ENCODE results near the gene ZNF565. TPM values are rescaled to one million over a fixed set of nuclear protein-coding genes. Genes with fewer than 3 reads are reported as not detected.

ZNF565 gene
- total RNA-seq, 1 experiment from 2014 or later = 3.2 TPM

DNA sequence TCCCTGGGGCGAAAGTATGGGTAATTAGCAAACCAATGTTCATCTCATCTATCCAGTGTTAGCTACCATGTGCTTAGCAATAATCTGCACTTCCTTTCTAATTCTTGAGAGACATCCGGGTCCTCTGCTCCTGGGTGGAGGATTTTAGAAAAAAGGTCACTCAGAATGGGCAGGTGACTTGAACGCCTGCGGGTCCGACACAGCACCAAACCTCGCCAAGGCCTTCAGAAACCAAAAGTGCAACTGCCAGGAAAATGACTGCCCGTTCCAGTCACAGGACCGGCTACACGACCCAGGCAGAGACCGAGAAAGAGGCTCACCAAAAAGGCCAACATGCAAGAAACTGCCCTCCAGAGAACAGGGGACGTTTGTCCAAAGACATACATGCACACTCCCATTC lies 40.4 kb upstream of the ZNF565 start (continued):
- TF ChIP-seq EZH2phosphoT487 (IDR thresholded peaks at IDR 0.05; ENCODE audit: borderline replicate concordance) = no peak

DNA sequence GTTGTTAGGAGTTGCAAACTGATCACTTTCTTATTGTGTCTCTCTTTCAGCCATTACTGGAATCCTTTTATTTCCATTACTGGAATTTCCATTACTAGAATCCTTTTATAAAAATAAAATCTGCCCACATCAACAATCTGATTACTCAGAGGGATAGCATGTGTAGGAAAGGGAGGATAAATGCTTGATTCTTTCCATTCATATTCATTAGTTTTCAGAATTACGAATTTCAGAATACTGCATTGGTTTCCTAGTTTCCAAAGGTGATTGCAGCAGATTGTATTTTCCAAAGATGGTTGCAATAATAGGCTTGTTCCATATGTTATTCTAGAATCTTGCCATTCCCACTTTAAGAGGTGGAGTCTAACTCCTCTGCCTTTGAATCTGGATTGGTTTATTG lies 37.6 kb upstream of the ZNF565 start:
- Histone ChIP-seq H3K9ac (ENCODE audit: low read length) (no peak overlapping the region), H3K36me3 (ENCODE audit: control insufficient read depth in 1 of 2, insufficient read depth in 2 of 2, low read length in 2 of 2) (no peaks in the 10 kb centered on the region), H3K9me3 (ENCODE audit: control insufficient read depth in 1 of 2, insufficient read depth in 1 of 2, low read depth in 1 of 2, low read length in 2 of 2) (no peaks in the 10 kb centered on the region), H3K9me2 (ENCODE audit: insufficient read depth) (no peaks in the 10 kb centered on the region), H3K27ac (ENCODE audit: low read depth, low read length) (no peak overlapping the region), H3K27me3 (ENCODE audit: insufficient read depth, low read length) (no peaks in the 10 kb centered on the region), H3K4me2 (ENCODE audit: low read length) (no peak overlapping the region), H3K4me3 (replicated peaks in 1 of 2; ENCODE audit: low read depth in 1 of 2, low read length in 2 of 2) (no peak overlapping the region), H3K4me1 (ENCODE audit: control insufficient read depth in 1 of 2, insufficient read depth in 2 of 2, low read length in 2 of 2) (no peaks in the 10 kb centered on the region), H2AFZ (ENCODE audit: low read depth, low read length, poor library complexity, severe bottlenecking) (no peak overlapping the region), H4K20me1 (ENCODE audit: insufficient read depth) (no peaks in the 10 kb centered on the region), H3K79me2 (ENCODE audit: insufficient read depth, low read length) (no peaks in the 10 kb centered on the region)
- no peak for DNase-seq (ENCODE audit: low read depth, low spot score)
- ChIA-PET CTCF (no interaction called here), POLR2A (no interaction called here), RAD21 (ENCODE audit: low non-redundant PET in 1 of 2, low total read pairs in 2 of 2, uncharacterized antibody in 2 of 2, unreplicated experiment in 2 of 2) (no interaction called here)
- TF ChIP-seq SIN3A (IDR thresholded peaks at IDR 0.05; ENCODE audit: low read depth) (no peak), FOSL1 (IDR thresholded peaks at IDR 0.05; ENCODE audit: low read depth) (no peak), CEBPB (IDR thresholded peaks at IDR 0.05; ENCODE audit: low read depth) (no peak), SRF (IDR thresholded peaks at IDR 0.05; ENCODE audit: low read depth) (no peak), EGR1 (IDR thresholded peaks at IDR 0.05; ENCODE audit: low read depth) (no peak), POLR2AphosphoS5 (IDR thresholded peaks at IDR 0.05; ENCODE audit: low read depth, low read length) (no peak), CBX3 (IDR thresholded peaks at IDR 0.05; ENCODE audit: low read depth) (no peak), ZFX (IDR thresholded peaks at IDR 0.05) (no peak), EZH2phosphoT487 (IDR thresholded peaks at IDR 0.05; ENCODE audit: borderline replicate concordance) (no peak), ELF1 (IDR thresholded peaks at IDR 0.05; ENCODE audit: borderline replicate concordance, low read depth) (no peak), JUND (IDR thresholded peaks at IDR 0.05) (no peak)
- TF ChIP-seq, protein P1, sequence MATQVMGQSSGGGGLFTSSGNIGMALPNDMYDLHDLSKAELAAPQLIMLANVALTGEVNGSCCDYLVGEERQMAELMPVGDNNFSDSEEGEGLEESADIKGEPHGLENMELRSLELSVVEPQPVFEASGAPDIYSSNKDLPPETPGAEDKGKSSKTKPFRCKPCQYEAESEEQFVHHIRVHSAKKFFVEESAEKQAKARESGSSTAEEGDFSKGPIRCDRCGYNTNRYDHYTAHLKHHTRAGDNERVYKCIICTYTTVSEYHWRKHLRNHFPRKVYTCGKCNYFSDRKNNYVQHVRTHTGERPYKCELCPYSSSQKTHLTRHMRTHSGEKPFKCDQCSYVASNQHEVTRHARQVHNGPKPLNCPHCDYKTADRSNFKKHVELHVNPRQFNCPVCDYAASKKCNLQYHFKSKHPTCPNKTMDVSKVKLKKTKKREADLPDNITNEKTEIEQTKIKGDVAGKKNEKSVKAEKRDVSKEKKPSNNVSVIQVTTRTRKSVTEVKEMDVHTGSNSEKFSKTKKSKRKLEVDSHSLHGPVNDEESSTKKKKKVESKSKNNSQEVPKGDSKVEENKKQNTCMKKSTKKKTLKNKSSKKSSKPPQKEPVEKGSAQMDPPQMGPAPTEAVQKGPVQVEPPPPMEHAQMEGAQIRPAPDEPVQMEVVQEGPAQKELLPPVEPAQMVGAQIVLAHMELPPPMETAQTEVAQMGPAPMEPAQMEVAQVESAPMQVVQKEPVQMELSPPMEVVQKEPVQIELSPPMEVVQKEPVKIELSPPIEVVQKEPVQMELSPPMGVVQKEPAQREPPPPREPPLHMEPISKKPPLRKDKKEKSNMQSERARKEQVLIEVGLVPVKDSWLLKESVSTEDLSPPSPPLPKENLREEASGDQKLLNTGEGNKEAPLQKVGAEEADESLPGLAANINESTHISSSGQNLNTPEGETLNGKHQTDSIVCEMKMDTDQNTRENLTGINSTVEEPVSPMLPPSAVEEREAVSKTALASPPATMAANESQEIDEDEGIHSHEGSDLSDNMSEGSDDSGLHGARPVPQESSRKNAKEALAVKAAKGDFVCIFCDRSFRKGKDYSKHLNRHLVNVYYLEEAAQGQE (IDR thresholded peaks at IDR 0.05; ENCODE audit: low read depth) = no peak
- TF ChIP-seq, protein P2, sequence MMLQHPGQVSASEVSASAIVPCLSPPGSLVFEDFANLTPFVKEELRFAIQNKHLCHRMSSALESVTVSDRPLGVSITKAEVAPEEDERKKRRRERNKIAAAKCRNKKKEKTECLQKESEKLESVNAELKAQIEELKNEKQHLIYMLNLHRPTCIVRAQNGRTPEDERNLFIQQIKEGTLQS (IDR thresholded peaks at IDR 0.05) = no peak
- TF ChIP-seq, protein P3, sequence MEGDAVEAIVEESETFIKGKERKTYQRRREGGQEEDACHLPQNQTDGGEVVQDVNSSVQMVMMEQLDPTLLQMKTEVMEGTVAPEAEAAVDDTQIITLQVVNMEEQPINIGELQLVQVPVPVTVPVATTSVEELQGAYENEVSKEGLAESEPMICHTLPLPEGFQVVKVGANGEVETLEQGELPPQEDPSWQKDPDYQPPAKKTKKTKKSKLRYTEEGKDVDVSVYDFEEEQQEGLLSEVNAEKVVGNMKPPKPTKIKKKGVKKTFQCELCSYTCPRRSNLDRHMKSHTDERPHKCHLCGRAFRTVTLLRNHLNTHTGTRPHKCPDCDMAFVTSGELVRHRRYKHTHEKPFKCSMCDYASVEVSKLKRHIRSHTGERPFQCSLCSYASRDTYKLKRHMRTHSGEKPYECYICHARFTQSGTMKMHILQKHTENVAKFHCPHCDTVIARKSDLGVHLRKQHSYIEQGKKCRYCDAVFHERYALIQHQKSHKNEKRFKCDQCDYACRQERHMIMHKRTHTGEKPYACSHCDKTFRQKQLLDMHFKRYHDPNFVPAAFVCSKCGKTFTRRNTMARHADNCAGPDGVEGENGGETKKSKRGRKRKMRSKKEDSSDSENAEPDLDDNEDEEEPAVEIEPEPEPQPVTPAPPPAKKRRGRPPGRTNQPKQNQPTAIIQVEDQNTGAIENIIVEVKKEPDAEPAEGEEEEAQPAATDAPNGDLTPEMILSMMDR (IDR thresholded peaks at IDR 0.05 in 2 of 3, conservative IDR thresholded peaks at IDR 0.05 in 1 of 3; ENCODE audit: borderline replicate concordance in 1 of 3, insufficient read depth in 1 of 3, low read depth in 2 of 3, low read length in 2 of 3) = no peak
- intact Hi-C loops (cut with micrococcal nuclease) = no loop called here
- no peak for ATAC-seq
- no TSS peak for BruUV-seq (replicated peaks)
